HepG2 (cell line): Measurements from ENCODE around the gene SEC16A. TPM values are rescaled to one million over a fixed set of nuclear protein-coding genes. Genes with fewer than 3 reads are reported as not detected.

Experiments
- ARID5B ChIP-seq: IDR thresholded peaks from 2 replicates; pipeline ENCODE4 v1.4.0; 2020; ENCODE audit warnings: mild to moderate bottlenecking, missing genetic modification reagents
- BRF2 ChIP-seq: sonication (generic); formaldehyde crosslinking; IDR thresholded peaks from 2 replicates; pipeline ENCODE4 v1.8.1; 2022; ENCODE audit warnings: mild to moderate bottlenecking, missing genetic modification reagents
- CREM ChIP-seq, 2 experiments: sonication (generic) in 1 of 2; formaldehyde crosslinking in 1 of 2; IDR thresholded peaks; 2 replicates each; pipeline versions ENCODE4 v1.4.0 to v1.6.1; 2016 to 2020; ENCODE audit warnings: antibody characterized with exemption in 1 of 2, mild to moderate bottlenecking in 1 of 2, missing genetic modification reagents in 1 of 2
- DNMT3B ChIP-seq: conservative IDR thresholded peaks from 2 replicates; pipeline ENCODE4 v1.6.1; 2016; ENCODE audit warnings: missing biosample characterization, control low read depth
- E2F5 ChIP-seq: sonication (generic); formaldehyde crosslinking; conservative IDR thresholded peaks from 2 replicates; pipeline ENCODE4 v1.4.0; 2020; ENCODE audit warnings: missing genetic modification reagents
- FOXM1 ChIP-seq: sonication (generic); formaldehyde crosslinking; IDR thresholded peaks from 2 replicates; pipeline ENCODE4 v1.5.0; 2020; ENCODE audit warnings: missing genetic modification reagents
- GZF1 ChIP-seq: sonication (generic); formaldehyde crosslinking; IDR thresholded peaks from 2 replicates; pipeline ENCODE4 v1.5.1; 2020; ENCODE audit warnings: mild to moderate bottlenecking, missing genetic modification reagents
- HMGXB4 ChIP-seq, 2 experiments: sonication (generic) in 1 of 2; formaldehyde crosslinking in 1 of 2; IDR thresholded peaks; 2 replicates each; pipeline versions ENCODE4 v1.4.0 to v1.6.1; 2018 to 2020; ENCODE audit warnings: missing genetic modification reagents in 2 of 2, borderline replicate concordance in 1 of 2, low read depth in 1 of 2, mild to moderate bottlenecking in 1 of 2, missing biosample characterization in 1 of 2
- HOXD1 ChIP-seq: sonication (generic); formaldehyde crosslinking; IDR thresholded peaks from 2 replicates; pipeline ENCODE4 v1.5.0; 2020; ENCODE audit warnings: missing genetic modification reagents
- MAFF ChIP-seq: IDR thresholded peaks from 2 replicates; pipeline ENCODE4 v1.6.1; 2011; ENCODE audit warnings: low read depth, low read length, improper control_type of control experiment
- RBFOX2 ChIP-seq: fragments of 200-400 bp; formaldehyde crosslinking; IDR thresholded peaks from 2 replicates; pipeline ENCODE4 v1.6.1; 2017; ENCODE audit warnings: low read depth, mild to moderate bottlenecking, low read length
- RBM22 ChIP-seq: fragments of 200-400 bp; formaldehyde crosslinking; optimal IDR thresholded peaks from 2 replicates; pipeline ENCODE3; 2017; ENCODE audit warnings: mild to moderate bottlenecking, low read length, moderate library complexity
- RNF219 ChIP-seq: sonication (generic); formaldehyde crosslinking; IDR thresholded peaks from 2 replicates; pipeline ENCODE4 v1.5.0; 2020; ENCODE audit warnings: mild to moderate bottlenecking, missing genetic modification reagents
- TAF1 ChIP-seq: sonication (generic); formaldehyde crosslinking; IDR thresholded peaks from 2 replicates; pipeline ENCODE4 v1.4.0; 2020; ENCODE audit warnings: missing genetic modification reagents
- ZMYM4 ChIP-seq: sonication (generic); formaldehyde crosslinking; IDR thresholded peaks from 2 replicates; pipeline ENCODE4 v1.8.1; 2023; ENCODE audit warnings: mild to moderate bottlenecking, missing genetic modification reagents
- ZNF33A ChIP-seq: sonication (generic); formaldehyde crosslinking; IDR thresholded peaks from 2 replicates; pipeline ENCODE4 v1.5.1; 2020; ENCODE audit warnings: missing genetic modification reagents, mild to moderate bottlenecking, moderate library complexity, borderline replicate concordance
- ZNF605 ChIP-seq: sonication (generic); formaldehyde crosslinking; IDR thresholded peaks from 2 replicates; pipeline ENCODE4 v1.8.0; 2022; ENCODE audit warnings: mild to moderate bottlenecking, missing genetic modification reagents
- ZNF768 ChIP-seq: sonication (generic); formaldehyde crosslinking; IDR thresholded peaks from 2 replicates; pipeline ENCODE4 v1.4.0; 2020; ENCODE audit warnings: missing genetic modification reagents
- ZNF782 ChIP-seq: sonication (generic); formaldehyde crosslinking; IDR thresholded peaks from 2 replicates; pipeline ENCODE4 v1.4.0; 2020; ENCODE audit warnings: missing genetic modification reagents, mild to moderate bottlenecking, borderline replicate concordance
- polyA plus RNA-seq, 8 experiments: library from polyadenylated mRNA; depleted of rRNA in 3 of 8; stranded (reverse) in 7 of 8; unstranded in 1 of 8; fragments of >200 nt; fragmentation: Illumina TruSeq in 4 of 8; extraction: Trizol in 4 of 8; gene quantifications; 2 replicates each; pipeline versions ENCODE4 v1.2.1 to v1.2.3, GENCODE V29; 2011 to 2016; ENCODE audit warnings: low read depth in 4 of 8, missing spikeins in 1 of 8, mixed read lengths in 1 of 8; ENCODE audit not compliant: insufficient read depth in 1 of 8
- total RNA-seq, 5 experiments: library from RNA; depleted of rRNA; stranded (reverse); fragments of >200 nt; fragmentation: Illumina TruSeq; extraction: Trizol; gene quantifications; 2 replicates each; pipeline ENCODE4 v1.2.3, GENCODE V29; 2016; ENCODE audit warnings: low read depth in 1 of 5

SEC16A gene
- total and polyA plus RNA-seq, 2 of the 13 experiments (the other 11 are each of a cell fraction or from before 2014, with no cell fraction given) = 15.9 to 18.9 TPM

- TF ChIP-seq BRF2 (CRISPR knock-in tag) (peak; percentile 84; the same call in 1 of the 2 replicates), FOXM1 (CRISPR knock-in tag) (no peak), ZNF605 (no peak), HMGXB4 (CRISPR knock-in tag; IDR thresholded peaks at IDR 0.05; ENCODE audit: borderline replicate concordance in 1 of 2, low read depth in 1 of 2) (peak; percentile 78 to 86; a peak in 3 of 4 replicates), ZNF782 (CRISPR knock-in tag) (no peak), RBM22 (no peak), ARID5B (CRISPR knock-in tag) (0 out of 2 replicates have a peak, but pooled peaks have one; percentile 27), RNF219 (CRISPR knock-in tag) (no peak), HOXD1 (CRISPR knock-in tag) (no peak), E2F5 (CRISPR knock-in tag) (0 out of 2 replicates have a peak, but pooled peaks have one; percentile 34), ZNF768 (CRISPR knock-in tag) (peak; percentile 78), ZMYM4 (CRISPR knock-in tag) (peak; percentile 49; the same call in 1 of the 2 replicates), ZNF33A (no peak), MAFF (no peak), CREM (IDR thresholded peaks at IDR 0.05) (no peak), CREM (CRISPR knock-in tag; IDR thresholded peaks at IDR 0.05) (no peak), RBFOX2 (peak; percentile 90), TAF1 (CRISPR knock-in tag) (peak; percentile 82), DNMT3B (CRISPR knock-in tag) (no peak), GZF1 (CRISPR knock-in tag) (no peak)
Observed at GRCh38 chr9:136400038-136400834, 82.6 kb downstream of the SEC16A start, which contains the start of gene SNAPC4 (continued).
